COR-L47 (cell line): ENCODE measurements around the gene CHKA.

Experiments used
- DNase-seq: peaks from one replicate; lab custom pipeline; 2025; lab: John Stamatoyannopoulos, UW

Gene CHKA

DNA sequence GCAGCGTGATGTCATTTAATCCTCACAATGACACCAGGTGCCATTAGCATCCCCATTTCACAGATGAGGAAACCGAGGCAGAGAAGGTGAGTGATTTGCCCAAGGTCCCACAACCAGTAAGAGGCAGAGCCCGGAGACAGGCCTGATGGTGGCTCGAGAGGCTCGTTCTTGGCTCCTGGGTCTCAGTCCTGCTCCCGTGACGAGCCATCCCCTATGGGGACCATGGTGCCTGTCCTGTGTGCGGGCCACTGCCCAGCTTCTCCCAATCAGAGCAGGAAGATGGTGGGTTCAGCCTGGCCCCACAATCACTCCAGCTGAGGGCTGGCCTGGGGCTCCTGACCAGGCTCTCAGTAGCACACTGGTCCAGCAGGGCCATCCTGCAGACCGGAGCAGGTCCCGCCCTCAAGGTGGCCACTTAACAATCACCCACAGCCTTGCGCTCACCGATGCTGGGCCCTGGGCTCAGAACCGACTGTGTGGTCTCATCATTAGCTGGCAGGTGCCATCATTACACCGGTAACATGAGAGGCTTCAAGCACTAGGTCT, 107.5 kb downstream of the CHKA start:
- no peak for DNase-seq

DNA sequence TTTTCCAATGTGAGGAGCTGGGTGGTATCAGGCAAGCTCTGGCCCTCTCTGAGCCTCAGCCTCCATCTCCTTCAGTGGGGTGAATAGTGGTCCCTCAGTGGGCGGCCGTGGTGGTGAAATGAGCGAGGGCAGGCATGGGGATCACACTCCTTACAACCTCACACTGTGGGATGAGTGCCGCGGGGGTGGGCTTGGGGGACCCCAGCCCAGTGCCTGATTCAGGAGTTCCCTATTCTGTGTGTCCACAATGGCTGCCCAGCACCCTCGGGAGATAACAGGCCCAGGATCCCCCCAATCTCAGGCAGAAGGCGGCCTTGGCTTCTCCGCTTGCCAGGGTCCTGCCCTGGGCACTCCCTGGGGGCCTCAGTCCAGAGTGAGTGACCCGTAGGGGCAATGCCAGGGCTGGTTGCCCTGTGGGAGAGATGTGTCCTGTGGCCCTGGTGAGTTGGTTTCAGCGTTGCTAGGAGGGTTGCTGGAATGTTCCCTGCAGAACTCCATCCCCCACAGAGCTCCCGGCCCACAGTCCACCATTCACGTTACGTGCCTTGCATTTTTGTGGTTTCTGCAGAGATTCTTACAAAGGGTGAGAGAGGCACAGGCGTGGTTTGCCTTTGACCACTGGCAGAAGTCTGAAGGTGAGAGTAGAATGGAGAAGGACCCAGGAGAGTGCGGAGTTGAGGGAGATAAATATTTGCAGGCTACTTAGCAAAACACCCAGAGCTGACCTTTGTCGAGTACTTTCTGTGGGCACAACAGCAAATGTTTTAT, 108.2 kb downstream of the CHKA start:
- DNase-seq, result no peak

DNA sequence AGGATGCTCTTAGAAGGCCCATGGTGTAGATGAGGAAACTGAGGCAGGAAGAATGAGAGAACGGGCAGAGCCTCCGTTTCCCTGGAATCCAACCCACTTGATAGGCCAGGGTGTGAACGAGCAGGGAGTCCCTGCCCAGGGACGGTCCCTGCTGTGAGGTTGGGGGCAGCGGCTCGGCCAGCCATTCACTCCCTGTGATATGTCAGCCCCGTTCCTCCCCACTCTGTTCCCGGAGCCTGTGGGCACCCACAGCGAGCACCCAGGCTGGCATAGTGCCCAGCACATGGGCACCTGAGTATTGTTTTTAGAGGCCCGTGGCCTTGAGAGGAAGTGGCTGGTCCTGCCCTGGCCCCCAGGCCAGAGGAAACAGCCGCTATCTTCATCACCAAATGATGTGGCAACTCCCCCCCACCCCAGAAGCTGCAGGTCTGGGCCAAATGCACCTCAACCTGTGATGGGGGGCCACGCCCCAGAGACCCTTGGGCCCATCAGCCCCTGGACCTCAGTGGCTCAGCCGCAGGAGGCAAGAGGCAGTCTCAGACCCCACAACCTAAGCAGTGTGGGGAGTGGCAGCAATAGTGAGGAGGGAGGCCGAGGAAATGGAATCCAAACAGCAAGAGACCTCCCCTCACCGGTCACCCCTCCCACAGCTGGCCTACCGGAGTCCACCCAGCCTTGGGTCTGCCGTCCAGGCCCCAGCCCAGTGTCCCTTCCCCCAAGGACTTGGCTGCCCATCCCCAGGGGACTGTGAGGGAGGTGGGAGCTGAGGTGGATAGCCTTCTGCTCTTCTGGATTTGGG, 108.9 kb downstream of the CHKA start:
- no peak for DNase-seq

- no peak for DNase-seq
Measured at GRCh38 chr11:68011051-68011943, 109.9 kb downstream of the CHKA start.

DNA sequence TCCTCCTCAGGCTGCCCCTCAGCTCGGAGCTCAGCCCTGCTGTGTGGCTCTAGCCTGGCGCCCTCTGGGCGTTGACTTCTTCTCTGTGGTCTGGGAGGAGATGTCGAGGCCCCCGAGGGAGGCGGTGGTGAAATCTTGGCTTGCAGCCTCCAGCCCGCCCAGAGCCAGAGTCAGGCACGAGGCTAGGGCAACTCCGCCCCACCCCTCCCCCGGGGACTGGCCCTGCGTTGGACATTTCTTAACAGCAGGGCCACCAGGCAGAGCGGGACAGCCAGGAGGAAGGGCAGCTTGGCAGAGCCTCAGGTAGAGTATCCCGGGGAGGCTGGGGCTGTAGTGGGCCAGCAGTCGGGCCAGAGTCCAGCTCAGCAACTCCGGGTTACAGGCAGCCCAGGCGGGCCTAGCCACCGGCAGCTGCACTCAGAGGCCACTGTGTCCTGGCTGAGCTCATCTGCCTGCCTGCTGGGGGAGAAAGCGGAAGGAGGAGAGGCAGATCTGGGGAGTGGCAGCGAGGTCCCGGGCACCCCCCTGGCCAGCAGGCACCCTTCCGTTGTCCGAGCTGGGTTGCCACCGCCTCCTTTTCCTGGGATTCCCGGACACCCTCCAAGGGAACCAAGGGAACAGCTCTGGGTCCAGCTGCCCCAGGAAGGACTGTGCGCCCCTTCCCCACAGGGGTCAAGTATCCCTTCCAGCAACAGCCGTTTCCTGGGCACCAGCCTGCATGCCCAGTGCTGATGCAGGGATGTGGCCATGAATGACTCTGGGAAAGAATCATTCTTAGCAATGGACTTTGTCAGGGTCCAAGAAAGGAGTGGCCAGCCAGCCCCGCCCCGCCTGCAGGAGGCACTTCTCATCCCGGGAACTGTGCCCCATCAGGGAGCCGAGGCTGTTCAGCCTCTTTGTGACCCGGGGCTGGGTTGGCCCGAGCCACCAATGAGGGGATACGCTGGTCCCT, 110.8 kb downstream of the CHKA start, which contains the start of gene ALDH3B1:
TSS of gene ALDH3B1 (plus strand) at position 238 of the 952 bp plus-strand sequence. CDS start 4,971 bp downstream, outside the sequence.
- no peak for DNase-seq

- DNase-seq, result no peak
Measured at GRCh38 chr11:68009391-68010089, 111.6 kb downstream of the CHKA start.

DNA sequence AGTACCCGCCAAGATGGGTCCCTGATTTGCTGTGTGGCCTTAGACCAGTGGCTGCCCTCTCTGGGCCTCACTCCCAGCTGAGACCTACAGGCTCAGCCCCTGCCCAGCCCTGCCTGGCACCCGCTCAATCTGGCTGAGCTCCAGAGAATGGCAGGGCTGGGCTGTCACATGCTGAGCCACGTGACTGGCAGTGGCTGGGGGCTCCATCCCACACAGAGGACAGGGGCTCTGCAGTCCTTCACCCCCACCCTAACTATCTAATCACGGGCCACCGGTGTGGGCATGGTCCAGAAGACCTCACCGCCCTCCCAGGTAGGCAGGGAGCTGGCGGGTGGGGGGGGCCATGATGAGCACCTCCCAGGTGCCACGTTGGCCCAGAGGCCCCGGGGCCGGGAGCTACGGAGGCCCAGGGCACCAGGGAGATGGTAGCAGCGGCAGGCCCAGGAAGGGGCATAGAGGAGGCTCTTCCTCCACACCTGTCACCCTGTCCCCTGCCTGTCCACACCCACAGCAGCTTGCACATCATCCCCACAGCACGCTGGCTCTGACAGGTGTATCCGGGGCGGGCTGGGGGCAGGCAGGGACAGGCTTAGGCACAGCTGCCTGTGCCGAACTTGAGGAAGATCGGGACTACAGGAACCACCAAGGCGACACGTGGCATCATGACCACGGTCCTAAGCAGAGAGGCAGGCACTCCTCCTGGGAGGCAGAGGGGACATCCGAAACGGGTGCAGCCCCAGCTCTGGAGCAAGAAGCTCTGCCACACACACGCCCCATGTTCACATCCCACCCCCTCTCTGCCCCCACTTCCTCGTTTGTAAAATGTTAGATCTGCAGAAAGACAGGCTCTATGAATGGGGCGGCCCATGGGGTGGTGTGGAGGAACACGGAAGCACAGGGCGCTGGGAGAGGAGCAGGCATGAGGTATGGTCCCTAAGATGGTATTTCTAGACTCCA, 112.5 kb downstream of the CHKA start:
- DNase-seq, result peak; percentile 62

DNA sequence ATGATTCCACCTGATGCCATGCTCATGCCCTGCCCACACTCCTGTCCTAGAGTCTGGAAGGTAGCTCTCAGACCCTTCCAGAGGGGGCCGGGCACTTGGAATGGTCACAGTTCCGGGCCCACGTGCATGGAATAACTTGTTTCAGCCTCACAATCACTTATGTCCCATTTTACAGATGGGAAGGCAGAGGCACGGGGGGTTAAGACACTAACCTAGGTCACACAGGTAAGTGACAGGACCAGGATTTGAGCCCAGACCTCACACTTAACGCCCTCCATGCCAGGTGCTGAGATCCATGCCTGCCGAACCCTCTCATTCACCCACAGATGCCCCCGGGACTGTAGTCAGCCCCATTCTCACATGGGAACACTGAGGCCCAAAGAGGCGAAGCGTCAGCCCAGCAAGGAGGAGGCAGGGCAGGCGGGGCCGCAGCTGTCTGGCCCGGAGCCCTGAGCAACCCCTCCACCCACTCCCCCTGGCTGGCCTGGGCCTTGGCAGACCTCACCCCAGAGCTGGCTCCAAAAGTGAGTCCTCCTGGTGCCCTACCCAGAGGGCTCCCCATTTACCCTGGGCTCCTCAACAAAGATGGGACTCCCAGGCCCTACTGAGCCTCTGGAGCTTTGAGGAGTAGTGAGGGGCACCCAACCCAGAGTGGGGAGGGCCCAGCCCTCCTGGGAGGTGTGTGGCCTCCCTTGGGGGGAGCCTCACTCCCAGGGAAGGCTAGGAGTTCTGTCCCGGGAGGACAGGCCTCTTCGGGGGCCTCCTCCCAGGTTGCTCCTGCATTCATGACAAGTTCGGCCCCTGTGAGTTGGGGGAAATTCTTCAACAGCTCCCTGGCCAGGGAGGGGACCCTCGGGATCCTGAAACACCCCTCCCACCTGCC, 113.4 kb downstream of the CHKA start:
- DNase-seq, result no peak

DNA sequence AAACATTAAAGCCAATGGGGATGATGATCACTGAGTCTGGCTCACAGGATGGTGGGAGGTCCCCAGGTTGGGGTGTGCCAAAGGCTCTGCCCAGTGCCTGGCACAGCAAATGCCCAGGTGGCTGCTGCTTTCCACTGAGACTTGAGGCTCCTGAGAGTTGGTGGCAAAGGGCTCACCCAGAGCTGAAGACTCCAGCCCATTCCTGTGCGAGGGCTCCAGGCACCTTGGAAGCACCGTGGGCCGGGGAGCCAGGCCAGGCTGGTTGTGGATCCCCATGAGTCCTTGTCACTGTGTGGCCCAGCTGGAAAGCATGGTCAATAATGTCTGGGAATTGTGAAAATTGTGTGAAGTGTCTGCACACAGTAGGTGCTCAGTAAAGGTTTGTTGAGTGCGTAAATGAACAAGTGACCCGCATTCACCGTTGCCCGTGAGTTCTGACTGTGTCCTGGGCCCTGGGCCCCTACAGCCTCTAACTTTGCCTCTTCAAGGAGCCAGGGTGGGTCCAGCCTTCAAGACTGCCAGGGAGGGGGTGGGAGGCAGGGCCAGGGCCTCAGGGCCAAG, 114.5 kb downstream of the CHKA start:
- no peak for DNase-seq

- DNase-seq, result no peak
Measured at GRCh38 chr11:68004551-68005335, 116.4 kb downstream of the CHKA start.

DNA sequence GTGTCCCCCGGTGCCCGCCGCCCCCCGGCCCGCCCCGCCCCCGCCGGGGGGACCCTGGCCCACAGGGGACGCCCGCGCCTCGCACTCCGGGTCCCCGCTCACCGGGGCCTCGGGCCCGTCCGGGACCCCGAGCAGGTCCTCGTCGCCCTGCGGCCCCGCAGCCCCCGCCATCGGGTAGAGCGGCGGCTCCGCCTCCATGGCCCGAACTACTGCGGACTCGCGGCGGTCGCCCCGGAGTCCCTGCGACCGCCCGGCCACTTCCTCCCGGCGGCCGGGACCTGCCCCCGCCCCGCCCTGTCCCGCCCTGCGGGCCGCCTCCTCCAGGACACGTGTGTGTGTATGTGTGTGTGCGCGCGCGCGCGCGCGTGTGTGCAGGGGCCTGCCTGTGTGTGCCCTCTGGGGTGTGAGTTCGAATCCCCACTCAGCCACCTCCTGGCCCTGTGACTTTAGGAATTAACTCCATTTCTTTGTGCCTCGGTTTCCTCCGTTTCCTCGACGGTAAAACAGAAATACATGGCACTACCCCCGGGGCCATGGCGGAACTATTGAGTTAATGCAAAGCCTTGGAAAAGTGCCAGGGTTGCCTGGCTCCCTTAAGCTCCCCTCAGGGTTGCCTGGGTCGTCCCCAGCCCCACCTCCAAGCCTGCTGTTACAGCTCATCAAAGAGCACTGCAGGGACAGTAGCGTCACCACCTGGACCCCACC, 117.2 kb downstream of the CHKA start, which contains the start of gene UNC93B1:
TSS of gene UNC93B1 (minus strand) at position 252 of the 705 bp plus-strand sequence. CDS start at position 198, 54 bp downstream.
- DNase-seq, result no peak

DNA sequence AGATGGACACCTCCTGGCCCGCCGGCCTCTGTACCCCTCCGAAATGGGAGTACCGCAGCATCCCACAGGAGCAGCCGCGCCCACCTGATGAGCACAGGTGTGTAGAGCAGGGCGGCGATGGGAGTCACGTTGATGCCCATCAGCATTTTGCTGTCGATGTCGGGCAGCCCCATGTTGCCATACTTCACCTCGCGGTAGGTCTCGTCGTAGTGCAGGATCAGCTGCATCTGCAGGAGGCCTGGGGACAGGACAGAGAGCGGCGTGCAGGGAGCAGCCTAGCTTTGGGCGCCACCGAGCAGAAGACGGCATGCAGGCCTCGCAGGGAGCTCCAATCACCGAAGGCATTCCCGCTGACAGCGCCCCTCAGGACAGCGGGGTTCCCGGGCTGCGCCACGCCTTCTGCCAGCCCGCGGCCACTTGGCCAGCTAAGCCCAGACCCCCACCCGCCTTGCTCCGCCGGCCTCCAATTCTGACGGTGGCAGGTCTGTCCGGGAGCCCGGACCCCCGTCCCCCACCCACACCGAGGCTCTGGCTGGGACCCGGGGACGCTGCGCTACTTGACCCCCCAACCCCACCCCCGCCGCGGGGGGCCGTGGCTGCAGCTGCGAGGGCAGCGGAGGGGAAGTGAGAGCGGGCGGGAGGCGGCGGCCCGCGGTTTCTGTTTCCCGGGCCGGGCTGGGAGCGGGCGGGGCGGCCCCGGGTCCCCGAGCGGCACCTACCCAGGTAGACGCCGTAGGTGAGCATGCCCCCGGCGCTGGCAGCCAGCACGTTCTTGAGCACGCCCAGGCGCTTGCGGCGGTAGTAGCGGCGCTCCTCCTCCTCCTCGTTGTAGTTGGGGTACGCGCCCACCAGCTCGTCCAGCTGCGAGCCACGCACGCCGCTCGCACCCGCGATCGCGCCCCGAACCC, 118.0 kb downstream of the CHKA start:
- no peak for DNase-seq
